ENCODE results near the gene EXOC7.

Gene EXOC7

DNA sequence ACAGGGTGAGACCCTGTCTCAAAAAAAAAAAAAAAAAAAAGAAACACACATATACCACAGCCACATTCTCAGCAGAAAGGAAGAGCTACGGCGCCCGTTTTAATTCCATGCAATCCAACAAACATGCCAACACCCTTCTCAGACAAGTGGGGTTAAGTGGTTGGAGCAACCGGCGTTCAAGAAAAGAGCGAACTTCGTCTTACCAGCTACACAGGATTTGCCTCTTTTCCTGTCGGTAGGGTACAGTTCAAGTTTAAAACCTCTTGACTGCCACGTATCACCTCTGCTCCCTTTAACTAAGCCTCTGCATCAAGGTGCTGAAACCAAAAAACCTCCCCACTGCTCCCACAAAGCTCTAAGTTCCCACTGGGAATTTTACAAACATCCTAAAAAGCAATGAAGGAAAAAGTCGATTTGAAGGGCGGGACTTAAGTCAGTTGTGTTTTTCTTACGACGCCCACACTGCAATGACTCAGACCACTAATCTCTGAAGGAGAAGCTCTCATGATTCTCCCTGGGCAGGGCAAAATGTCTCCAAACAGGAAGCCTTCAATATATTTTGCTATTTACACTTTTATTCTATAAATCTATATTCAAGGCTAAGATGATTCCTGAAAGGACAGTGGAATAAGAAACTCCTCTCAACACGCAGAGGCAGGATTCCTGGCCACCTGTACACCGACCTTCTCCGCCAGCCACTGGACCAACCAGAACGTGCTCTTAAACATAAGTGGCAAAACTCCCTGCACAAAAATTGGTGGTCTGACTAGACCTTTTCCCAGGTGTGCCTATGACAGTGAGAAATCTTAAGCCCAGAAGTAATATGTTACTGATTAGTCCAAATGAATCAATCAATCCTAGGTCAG is 50.1 kb downstream of the EXOC7 start:
- TF ChIP-seq RAD21 (IDR thresholded peaks at IDR 0.05; ENCODE audit: low read depth), result no peak
- TF ChIP-seq, protein P1, sequence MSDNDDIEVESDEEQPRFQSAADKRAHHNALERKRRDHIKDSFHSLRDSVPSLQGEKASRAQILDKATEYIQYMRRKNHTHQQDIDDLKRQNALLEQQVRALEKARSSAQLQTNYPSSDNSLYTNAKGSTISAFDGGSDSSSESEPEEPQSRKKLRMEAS (IDR thresholded peaks at IDR 0.05), result no peak
- no peak for TF ChIP-seq YY1 (IDR thresholded peaks at IDR 0.05; ENCODE audit: low read depth)
- TF ChIP-seq NFIC (IDR thresholded peaks at IDR 0.05), result no peak
- TF ChIP-seq ZBTB7A (IDR thresholded peaks at IDR 0.05; ENCODE audit: low read depth), result no peak
- no peak for TF ChIP-seq CEBPB (IDR thresholded peaks at IDR 0.05)
- no peak for TF ChIP-seq FOXM1 (IDR thresholded peaks at IDR 0.05; ENCODE audit: borderline replicate concordance, low read depth)
- TF ChIP-seq EP300 (IDR thresholded peaks at IDR 0.05; ENCODE audit: borderline replicate concordance), result no peak
- no peak for TF ChIP-seq EGR1 (IDR thresholded peaks at IDR 0.05)

DNA sequence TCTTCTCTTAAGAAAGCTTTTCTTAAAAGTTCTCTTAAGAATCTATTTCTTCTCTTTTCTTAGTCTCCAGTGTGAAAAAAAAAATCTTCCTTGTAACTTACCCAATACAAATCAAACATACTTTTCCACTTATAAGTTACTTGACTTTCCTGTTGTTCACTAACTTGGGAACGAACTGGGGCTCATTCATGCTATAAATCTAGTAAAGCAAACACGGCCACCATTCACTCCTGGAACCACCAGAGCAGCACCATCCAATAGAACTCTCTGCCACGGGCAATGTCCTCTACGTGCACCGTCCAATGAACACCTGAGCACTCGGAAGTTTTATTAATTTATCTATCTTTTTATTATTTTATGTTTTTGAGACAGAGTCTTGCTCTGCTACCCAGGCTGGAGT is 52.0 kb downstream of the EXOC7 start:
- TF ChIP-seq ZBTB7A (IDR thresholded peaks at IDR 0.05; ENCODE audit: low read depth) (no peak), CREB1 (IDR thresholded peaks at IDR 0.05; ENCODE audit: low read depth) (no peak), TEAD4 (IDR thresholded peaks at IDR 0.05) (no peak)

DNA sequence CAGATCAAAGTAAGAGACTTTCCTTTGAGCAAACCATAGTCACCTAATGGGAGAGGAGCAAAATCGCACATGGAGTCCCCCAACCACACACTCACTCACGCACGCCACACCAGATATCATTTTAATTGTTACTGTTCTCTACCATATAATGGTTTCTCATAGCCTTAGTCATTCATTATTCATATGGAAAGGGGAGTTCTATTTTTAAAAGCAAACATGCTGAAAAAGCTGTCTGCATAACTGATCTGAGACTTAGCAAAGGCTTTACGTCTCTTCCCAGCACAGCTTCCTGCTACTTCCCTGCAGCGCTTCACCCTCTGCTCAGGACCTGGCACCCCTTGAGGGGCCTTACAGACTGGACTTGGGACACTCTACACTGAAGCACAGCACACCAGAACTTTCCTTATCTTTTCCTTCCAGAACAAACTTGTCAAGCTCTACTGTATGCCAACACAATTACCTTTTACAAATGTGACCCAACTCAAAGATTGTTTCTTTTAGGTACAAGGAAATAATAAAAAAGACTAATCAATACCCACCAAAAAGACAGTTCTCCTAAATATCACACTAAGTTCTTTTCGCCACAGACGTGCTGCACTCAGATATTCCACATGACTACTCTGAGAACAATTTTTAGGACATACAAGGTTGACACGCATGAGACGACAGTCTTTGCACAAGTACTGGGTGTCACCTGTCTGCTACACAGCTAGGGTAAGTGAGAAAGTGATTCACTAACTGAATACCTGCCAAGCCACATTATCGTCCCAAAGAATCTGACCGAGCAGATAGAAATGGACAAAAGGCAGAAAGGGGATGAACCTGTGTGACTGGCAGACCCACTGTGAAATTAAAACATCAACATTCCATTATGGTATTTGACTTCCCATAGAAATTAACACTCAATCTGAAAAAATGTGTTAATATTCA is 52.8 kb downstream of the EXOC7 start:
- TF ChIP-seq CREB1 (IDR thresholded peaks at IDR 0.05; ENCODE audit: low read depth) (no peak), EGR1 (IDR thresholded peaks at IDR 0.05) (no peak), ZBTB7A (IDR thresholded peaks at IDR 0.05; ENCODE audit: low read depth) (no peak), EP300 (IDR thresholded peaks at IDR 0.05; ENCODE audit: borderline replicate concordance) (no peak), YY1 (IDR thresholded peaks at IDR 0.05; ENCODE audit: low read depth) (no peak), RAD21 (IDR thresholded peaks at IDR 0.05; ENCODE audit: low read depth) (no peak), CEBPB (IDR thresholded peaks at IDR 0.05) (no peak), TCF12 (IDR thresholded peaks at IDR 0.05; ENCODE audit: low read depth) (no peak)
- TF ChIP-seq, protein P2, sequence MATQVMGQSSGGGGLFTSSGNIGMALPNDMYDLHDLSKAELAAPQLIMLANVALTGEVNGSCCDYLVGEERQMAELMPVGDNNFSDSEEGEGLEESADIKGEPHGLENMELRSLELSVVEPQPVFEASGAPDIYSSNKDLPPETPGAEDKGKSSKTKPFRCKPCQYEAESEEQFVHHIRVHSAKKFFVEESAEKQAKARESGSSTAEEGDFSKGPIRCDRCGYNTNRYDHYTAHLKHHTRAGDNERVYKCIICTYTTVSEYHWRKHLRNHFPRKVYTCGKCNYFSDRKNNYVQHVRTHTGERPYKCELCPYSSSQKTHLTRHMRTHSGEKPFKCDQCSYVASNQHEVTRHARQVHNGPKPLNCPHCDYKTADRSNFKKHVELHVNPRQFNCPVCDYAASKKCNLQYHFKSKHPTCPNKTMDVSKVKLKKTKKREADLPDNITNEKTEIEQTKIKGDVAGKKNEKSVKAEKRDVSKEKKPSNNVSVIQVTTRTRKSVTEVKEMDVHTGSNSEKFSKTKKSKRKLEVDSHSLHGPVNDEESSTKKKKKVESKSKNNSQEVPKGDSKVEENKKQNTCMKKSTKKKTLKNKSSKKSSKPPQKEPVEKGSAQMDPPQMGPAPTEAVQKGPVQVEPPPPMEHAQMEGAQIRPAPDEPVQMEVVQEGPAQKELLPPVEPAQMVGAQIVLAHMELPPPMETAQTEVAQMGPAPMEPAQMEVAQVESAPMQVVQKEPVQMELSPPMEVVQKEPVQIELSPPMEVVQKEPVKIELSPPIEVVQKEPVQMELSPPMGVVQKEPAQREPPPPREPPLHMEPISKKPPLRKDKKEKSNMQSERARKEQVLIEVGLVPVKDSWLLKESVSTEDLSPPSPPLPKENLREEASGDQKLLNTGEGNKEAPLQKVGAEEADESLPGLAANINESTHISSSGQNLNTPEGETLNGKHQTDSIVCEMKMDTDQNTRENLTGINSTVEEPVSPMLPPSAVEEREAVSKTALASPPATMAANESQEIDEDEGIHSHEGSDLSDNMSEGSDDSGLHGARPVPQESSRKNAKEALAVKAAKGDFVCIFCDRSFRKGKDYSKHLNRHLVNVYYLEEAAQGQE (IDR thresholded peaks at IDR 0.05; ENCODE audit: low read depth), result no peak
- TF ChIP-seq, protein P1 (IDR thresholded peaks at IDR 0.05), result no peak

DNA sequence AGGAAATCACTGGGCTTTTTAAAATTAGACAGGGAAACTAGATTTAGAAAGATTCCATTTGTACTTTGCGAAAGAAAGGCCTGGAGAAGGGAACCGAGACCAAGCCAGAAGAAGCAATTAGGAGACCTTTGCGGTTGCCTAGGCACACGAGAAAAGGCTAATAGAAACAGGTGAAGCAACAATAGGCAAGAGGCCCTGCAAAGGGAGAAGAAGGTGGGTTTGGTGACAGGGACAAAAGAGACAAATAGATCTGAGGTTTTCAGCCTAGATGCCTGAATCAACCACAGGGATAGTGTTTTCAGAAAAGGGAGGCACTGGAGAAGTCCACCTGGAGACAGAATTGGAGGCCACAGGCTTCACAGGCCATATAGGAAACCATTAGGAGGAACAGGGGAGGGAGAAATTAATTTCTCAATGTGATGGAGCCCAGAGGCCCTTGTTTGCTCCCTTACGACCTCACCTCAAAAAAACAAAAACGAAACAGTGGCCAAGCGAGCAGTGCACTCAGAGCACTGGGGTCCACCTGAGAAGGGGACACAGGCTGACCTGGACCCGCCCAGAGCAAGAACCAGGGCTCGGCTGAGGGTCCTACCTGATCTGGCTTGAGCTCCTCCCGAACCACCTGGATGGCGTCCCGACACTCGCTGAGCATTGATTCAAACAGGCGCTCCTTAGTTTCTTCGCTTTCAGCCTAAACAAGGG is 53.6 kb downstream of the EXOC7 start:
- no peak for TF ChIP-seq EGR1 (IDR thresholded peaks at IDR 0.05)
- TF ChIP-seq, protein P2 (IDR thresholded peaks at IDR 0.05; ENCODE audit: low read depth), result no peak
- TF ChIP-seq TAF1 (IDR thresholded peaks at IDR 0.05; ENCODE audit: low read depth), result no peak
- TF ChIP-seq RAD21 (IDR thresholded peaks at IDR 0.05; ENCODE audit: low read depth), result no peak
- TF ChIP-seq YY1 (IDR thresholded peaks at IDR 0.05; ENCODE audit: low read depth), result no peak
- TF ChIP-seq, protein P1 (IDR thresholded peaks at IDR 0.05), result no peak
- TF ChIP-seq CREB1 (IDR thresholded peaks at IDR 0.05; ENCODE audit: low read depth), result no peak
- no peak for TF ChIP-seq TEAD4 (IDR thresholded peaks at IDR 0.05)
- TF ChIP-seq EP300 (IDR thresholded peaks at IDR 0.05; ENCODE audit: borderline replicate concordance), result no peak
- TF ChIP-seq NFIC (IDR thresholded peaks at IDR 0.05), result no peak
- TF ChIP-seq ZBTB7A (IDR thresholded peaks at IDR 0.05; ENCODE audit: low read depth), result no peak
- no peak for TF ChIP-seq FOXM1 (IDR thresholded peaks at IDR 0.05; ENCODE audit: borderline replicate concordance, low read depth)
- no peak for TF ChIP-seq CEBPB (IDR thresholded peaks at IDR 0.05)
- TF ChIP-seq, protein P3, sequence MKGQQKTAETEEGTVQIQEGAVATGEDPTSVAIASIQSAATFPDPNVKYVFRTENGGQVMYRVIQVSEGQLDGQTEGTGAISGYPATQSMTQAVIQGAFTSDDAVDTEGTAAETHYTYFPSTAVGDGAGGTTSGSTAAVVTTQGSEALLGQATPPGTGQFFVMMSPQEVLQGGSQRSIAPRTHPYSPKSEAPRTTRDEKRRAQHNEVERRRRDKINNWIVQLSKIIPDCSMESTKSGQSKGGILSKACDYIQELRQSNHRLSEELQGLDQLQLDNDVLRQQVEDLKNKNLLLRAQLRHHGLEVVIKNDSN (IDR thresholded peaks at IDR 0.05), result no peak
- TF ChIP-seq TCF12 (IDR thresholded peaks at IDR 0.05; ENCODE audit: low read depth), result no peak

DNA sequence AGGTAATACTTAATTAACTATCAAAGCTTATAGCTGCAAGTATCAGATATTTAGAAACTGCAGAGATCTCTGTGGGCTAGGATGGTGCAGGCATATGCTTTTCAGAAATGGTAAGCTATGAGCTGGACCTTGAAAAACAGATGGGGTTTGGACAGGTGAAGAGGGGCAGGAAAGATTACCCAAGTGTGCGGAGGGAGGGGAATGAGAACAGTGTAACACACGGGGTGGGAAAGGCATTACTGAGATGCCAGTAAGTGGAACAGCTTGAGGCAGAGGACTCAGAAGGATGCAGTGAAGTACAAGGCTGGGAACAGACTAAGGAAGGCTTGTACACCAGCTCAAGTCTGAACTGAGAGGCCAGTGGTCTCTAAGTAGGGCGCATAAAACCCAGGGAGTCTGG is 54.3 kb downstream of the EXOC7 start:
- TF ChIP-seq EGR1 (IDR thresholded peaks at IDR 0.05) (no peak), ZBTB7A (IDR thresholded peaks at IDR 0.05; ENCODE audit: low read depth) (no peak), EP300 (IDR thresholded peaks at IDR 0.05; ENCODE audit: borderline replicate concordance) (no peak), YY1 (IDR thresholded peaks at IDR 0.05; ENCODE audit: low read depth) (no peak), TCF12 (IDR thresholded peaks at IDR 0.05; ENCODE audit: low read depth) (no peak), TAF1 (IDR thresholded peaks at IDR 0.05; ENCODE audit: low read depth) (no peak), NFIC (IDR thresholded peaks at IDR 0.05) (no peak), FOXM1 (IDR thresholded peaks at IDR 0.05; ENCODE audit: borderline replicate concordance, low read depth) (no peak), CREB1 (IDR thresholded peaks at IDR 0.05; ENCODE audit: low read depth) (no peak), RAD21 (IDR thresholded peaks at IDR 0.05; ENCODE audit: low read depth) (no peak)
- TF ChIP-seq, protein P1 (IDR thresholded peaks at IDR 0.05), result no peak
- TF ChIP-seq, protein P2 (IDR thresholded peaks at IDR 0.05; ENCODE audit: low read depth), result no peak
- TF ChIP-seq, protein P3 (IDR thresholded peaks at IDR 0.05), result no peak

Data from Ishikawa (cell line).